ENCODE measurements around the gene ADK.

Gene ADK

GRCh38 chr10:74738542-74738941 is 587.5 kb downstream of the ADK start:
- DNase-seq (ENCODE audit: low read depth in 2 of 2): no peak

GRCh38 chr10:74738985-74739567 is 588.1 kb downstream of the ADK start:
- no peak for DNase-seq (ENCODE audit: low read depth in 2 of 2)

- DNase-seq (ENCODE audit: low read depth in 2 of 2): no peak
Observed at GRCh38 chr10:74743401-74743800, 592.4 kb downstream of the ADK start.

GRCh38 chr10:74745449-74745848 is 594.4 kb downstream of the ADK start:
- no peak for DNase-seq (ENCODE audit: low read depth in 2 of 2)

GRCh38 chr10:74746813-74747212 is 595.8 kb downstream of the ADK start:
- no peak for DNase-seq (ENCODE audit: low read depth in 2 of 2)

- no peak for DNase-seq (ENCODE audit: low read depth in 2 of 2)
Observed at GRCh38 chr10:74748468-74749031, 597.5 kb downstream of the ADK start.

GRCh38 chr10:74750848-74751274 is 599.8 kb downstream of the ADK start:
- DNase-seq (ENCODE audit: low read depth in 2 of 2): no peak

GRCh38 chr10:74752371-74753040 is 601.5 kb downstream of the ADK start:
- DNase-seq (ENCODE audit: low read depth in 2 of 2): no peak

GRCh38 chr10:74753442-74754211 is 602.6 kb downstream of the ADK start:
- no peak for DNase-seq (ENCODE audit: low read depth in 2 of 2)

- DNase-seq (ENCODE audit: low read depth in 2 of 2): no peak
Observed at GRCh38 chr10:74754381-74754821, 603.4 kb downstream of the ADK start.

- DNase-seq (ENCODE audit: low read depth in 2 of 2): no peak
Observed at GRCh38 chr10:74755273-74755672, 604.3 kb downstream of the ADK start.

Data from stimulated activated CD4-positive, alpha-beta T cell treated with anti-CD3 and anti-CD28 coated beads, Interleukin-4, amount 100 ng/mL, for 48 hours (primary cell).